K562 (cell line): Measurements from ENCODE around the gene SMARCD2. TPM values are rescaled to one million over a fixed set of nuclear protein-coding genes. Genes with fewer than 3 reads are reported as not detected.

ENCODE experiments used
- BRF2 ChIP-seq: IDR thresholded peaks from 3 replicates; pipeline ENCODE4 v1.6.1; 2011; ENCODE audit warnings: borderline replicate concordance, mild to moderate bottlenecking; ENCODE audit not compliant: insufficient read length, insufficient read depth
- CEBPB ChIP-seq: fragments of 450-650 bp; IDR thresholded peaks from 2 replicates; pipeline ENCODE4 v1.6.1; 2016; ENCODE audit warnings: missing genetic modification characterization, missing compliant biosample characterization
- CHAMP1 ChIP-seq: fragments of 450-650 bp; IDR thresholded peaks from 2 replicates; pipeline ENCODE4 v1.6.1; 2016; ENCODE audit warnings: mild to moderate bottlenecking
- FOXA3 ChIP-seq, 2 experiments: fragments of 450-650 bp in 1 of 2; sonication (generic) in 1 of 2; formaldehyde crosslinking; IDR thresholded peaks in 1 of 2; conservative IDR thresholded peaks in 1 of 2; 2 replicates each; pipeline versions ENCODE4 v1.4.0 to v1.8.0; 2020 to 2022; ENCODE audit warnings: mild to moderate bottlenecking in 2 of 2, missing genetic modification reagents in 1 of 2
- FOXK2 ChIP-seq, 2 experiments: fragments of 450-650 bp; IDR thresholded peaks in 1 of 2; conservative IDR thresholded peaks in 1 of 2; 2 replicates each; pipeline ENCODE4 v1.6.1; 2016; ENCODE audit warnings: low read depth in 2 of 2, mild to moderate bottlenecking in 1 of 2
- GATA2 ChIP-seq: sonication (generic); formaldehyde crosslinking; IDR thresholded peaks from 2 replicates; pipeline ENCODE4 v1.4.0; 2020; ENCODE audit warnings: mild to moderate bottlenecking, missing genetic modification reagents
- HDGF ChIP-seq: fragments of 450-650 bp; IDR thresholded peaks from 2 replicates; pipeline ENCODE4 v1.6.1; 2016
- IFI16 ChIP-seq: fragments of 250-450 bp; sonication (Bioruptor Pico); IDR thresholded peaks from 2 replicates; pipeline ENCODE4 v2.1.2; 2022; ENCODE audit warnings: mild to moderate bottlenecking, inconsistent platforms
- KAT8 ChIP-seq: fragments of 450-650 bp; IDR thresholded peaks from 2 replicates; pipeline ENCODE4 v1.6.1; 2016; ENCODE audit warnings: low read depth, mild to moderate bottlenecking
- MIER1 ChIP-seq: fragments of 450-650 bp; IDR thresholded peaks from 2 replicates; pipeline ENCODE4 v1.6.1; 2016; ENCODE audit warnings: antibody characterized with exemption, mild to moderate bottlenecking, low read depth
- SIX5 ChIP-seq, 2 experiments: IDR thresholded peaks; 2 replicates each; pipeline ENCODE4 v1.6.1; 2011; ENCODE audit warnings: low read length in 2 of 2, borderline replicate concordance in 1 of 2, low read depth in 1 of 2, mild to moderate bottlenecking in 1 of 2, moderate library complexity in 1 of 2; ENCODE audit not compliant: insufficient read depth in 1 of 2
- TAF1 ChIP-seq: IDR thresholded peaks from 2 replicates; pipeline ENCODE4 v1.6.1; 2011; ENCODE audit warnings: mild to moderate bottlenecking, low read length, moderate library complexity; ENCODE audit not compliant: insufficient read depth, control insufficient read depth, severe bottlenecking; ENCODE audit errors: extremely low read depth
- TFE3 ChIP-seq: fragments of 450-650 bp; formaldehyde crosslinking; IDR thresholded peaks from 2 replicates; pipeline ENCODE4 v1.4.0; 2020; ENCODE audit warnings: mild to moderate bottlenecking, mixed read lengths
- TRIM28 ChIP-seq: fragments of 450-650 bp; IDR thresholded peaks from 2 replicates; pipeline ENCODE4 v1.6.1; 2017
- ZFP36 ChIP-seq: fragments of 150-350 bp; IDR thresholded peaks from 2 replicates; pipeline ENCODE4 v1.6.1; 2018; ENCODE audit warnings: low read length, low read depth; ENCODE audit not compliant: partially characterized antibody
- ZNF12 ChIP-seq: sonication (generic); formaldehyde crosslinking; IDR thresholded peaks from 2 replicates; pipeline ENCODE4 v1.4.0; 2020; ENCODE audit warnings: mild to moderate bottlenecking, missing genetic modification reagents
- ZNF197 ChIP-seq: fragments of 200-800 bp; sonication (Bioruptor generic); IDR thresholded peaks from 2 replicates; pipeline ENCODE4 v1.6.1; 2016; ENCODE audit warnings: low read depth, missing genetic modification characterization, missing compliant biosample characterization
- ZNF212 ChIP-seq: fragments of 450-650 bp; formaldehyde crosslinking; IDR thresholded peaks from 2 replicates; pipeline ENCODE4 v1.4.0; 2020; ENCODE audit warnings: mild to moderate bottlenecking
- ZNF23 ChIP-seq: fragments of 250-450 bp; sonication (Bioruptor Pico); IDR thresholded peaks from 2 replicates; pipeline ENCODE4 v1.4.0; 2020; ENCODE audit warnings: mild to moderate bottlenecking
- ZNF274 ChIP-seq: IDR thresholded peaks from 2 replicates; pipeline ENCODE4 v1.6.1; 2011; ENCODE audit warnings: low read depth, mild to moderate bottlenecking, low read length, moderate library complexity, borderline replicate concordance
- ZNF41 ChIP-seq: fragments of 250-450 bp; sonication (Bioruptor Pico); conservative IDR thresholded peaks from 2 replicates; pipeline ENCODE4 v1.4.0; 2020; ENCODE audit warnings: mild to moderate bottlenecking
- ZNF431 ChIP-seq: sonication (generic); formaldehyde crosslinking; IDR thresholded peaks from 2 replicates; pipeline ENCODE4 v1.8.0; 2022; ENCODE audit warnings: mild to moderate bottlenecking, missing genetic modification reagents
- polyA plus RNA-seq, 8 experiments: library from polyadenylated mRNA; depleted of rRNA in 4 of 8; stranded (reverse) in 5 of 8; unstranded in 3 of 8; fragments of >200 nt; fragmentation: Nextera tagmentation in 2 of 8; fragmentation: Illumina TruSeq in 1 of 8; extraction: Ambion mirVana in 2 of 8; extraction: Trizol in 1 of 8; gene quantifications; 2 replicates each; pipeline versions ENCODE4 v1.2.1 to v1.2.3, GENCODE V29; 2011 to 2014; ENCODE audit warnings: inconsistent platforms in 1 of 8, missing spikeins in 1 of 8
- total RNA-seq, 7 experiments: library from RNA; depleted of rRNA in 6 of 7; stranded (reverse); fragments of >200 nt in 6 of 7; fragmentation: Illumina TruSeq in 2 of 7; extraction: Trizol in 2 of 7; gene quantifications; 2 replicates each; pipeline versions ENCODE4 v1.2.1 to v1.2.3, GENCODE V29; 2011 to 2021; ENCODE audit warnings: low replicate concordance in 1 of 7

Gene SMARCD2
- total and polyA plus RNA-seq, 9 of the 15 experiments (the other 6 are each of a cell fraction or from before 2014, with no cell fraction given): 1.7 to 114 (median 90.3) TPM

- TF ChIP-seq SIX5 (IDR thresholded peaks at IDR 0.05; ENCODE audit: borderline replicate concordance in 1 of 2, insufficient read depth in 1 of 2, low read depth in 1 of 2, low read length in 2 of 2) (peak in 1 of 2 experiments; percentile 39; a peak in 1 of 4 replicates), TAF1 (peak; percentile 72), TRIM28 (peak; percentile 89), CHAMP1 (no peak), CEBPB (tag) (no peak), ZNF197 (CRISPR knock-in tag) (0 out of 2 replicates have a peak, but pooled peaks have one; percentile 65), ZNF12 (CRISPR knock-in tag) (no peak), TFE3 (CRISPR knock-in tag) (no peak), IFI16 (no peak), HDGF (0 out of 2 replicates have a peak, but pooled peaks have one; percentile 64), BRF2 (no peak), ZNF41 (CRISPR knock-in tag) (peak; percentile 68), FOXK2 (conservative IDR thresholded peaks at IDR 0.05 in 1 of 2, IDR thresholded peaks at IDR 0.05 in 1 of 2; ENCODE audit: low read depth in 2 of 2) (0 out of 4 replicates have a peak, but pooled peaks have one; percentile 6 to 8), FOXA3 (CRISPR knock-in tag; conservative IDR thresholded peaks at IDR 0.05 in 1 of 2, IDR thresholded peaks at IDR 0.05 in 1 of 2) (peak in 1 of 2 experiments; percentile 31; a peak in 1 of 4 replicates), ZNF23 (CRISPR knock-in tag) (no peak), ZFP36 (no peak), ZNF212 (CRISPR knock-in tag) (no peak), ZNF431 (0 out of 2 replicates have a peak, but pooled peaks have one; percentile 58), GATA2 (CRISPR knock-in tag) (no peak), MIER1 (no peak), KAT8 (no peak), ZNF274 (no peak)
Measured at GRCh38 chr17:63842540-63843386, at the start of gene SMARCD2 (continued).
